NK-92 (cell line): ENCODE data around the gene OLFML1.

Source experiments
- DNase-seq: peaks from one replicate; lab custom pipeline; 2025; ENCODE audit not compliant: unreplicated experiment; lab: John Stamatoyannopoulos, UW

OLFML1 gene

GRCh38 chr11:7531011-7531410 is 45.7 kb downstream of the OLFML1 start:
- DNase-seq, result no peak

- no peak for DNase-seq
Measured at GRCh38 chr11:7532405-7533145, 47.3 kb downstream of the OLFML1 start.

GRCh38 chr11:7533199-7534041 is 48.1 kb downstream of the OLFML1 start:
- no peak for DNase-seq

- DNase-seq, result no peak
Measured at GRCh38 chr11:7534042-7534378, 48.7 kb downstream of the OLFML1 start.

GRCh38 chr11:7536100-7536499 is 50.8 kb downstream of the OLFML1 start:
- no peak for DNase-seq

- no peak for DNase-seq
Measured at GRCh38 chr11:7537265-7537664, 52.0 kb downstream of the OLFML1 start.

- no peak for DNase-seq
Measured at GRCh38 chr11:7538031-7538430, 52.7 kb downstream of the OLFML1 start.

GRCh38 chr11:7538466-7539454 is 53.5 kb downstream of the OLFML1 start:
- no peak for DNase-seq

GRCh38 chr11:7540830-7541555 is 55.7 kb downstream of the OLFML1 start:
- DNase-seq, result no peak

- DNase-seq, result no peak
Measured at GRCh38 chr11:7543302-7543701, 58.0 kb downstream of the OLFML1 start.

GRCh38 chr11:7544021-7544420 is 58.7 kb downstream of the OLFML1 start:
- DNase-seq, result no peak

GRCh38 chr11:7545611-7546010 is 60.3 kb downstream of the OLFML1 start:
- DNase-seq, result no peak

- DNase-seq, result no peak
Measured at GRCh38 chr11:7546324-7546791, 61.1 kb downstream of the OLFML1 start.

GRCh38 chr11:7547687-7548086 is 62.4 kb downstream of the OLFML1 start:
- DNase-seq, result no peak

- no peak for DNase-seq
Measured at GRCh38 chr11:7548659-7549274, 63.5 kb downstream of the OLFML1 start.

GRCh38 chr11:7549681-7550080 is 64.4 kb downstream of the OLFML1 start:
- DNase-seq, result no peak

GRCh38 chr11:7551571-7551970 is 66.3 kb downstream of the OLFML1 start:
- no peak for DNase-seq

- DNase-seq, result no peak
Measured at GRCh38 chr11:7552666-7553065, 67.4 kb downstream of the OLFML1 start.

- DNase-seq, result no peak
Measured at GRCh38 chr11:7555052-7555699, 69.9 kb downstream of the OLFML1 start.

- no peak for DNase-seq
Measured at GRCh38 chr11:7558046-7558445, 72.7 kb downstream of the OLFML1 start.
